ENCODE data around the gene CYBC1. TPM values are rescaled to one million over a fixed set of nuclear protein-coding genes. Genes with fewer than 3 reads are reported as not detected.

CYBC1 gene
- total and polyA plus RNA-seq, 3 experiments from 2014 or later: 175 to 189 (median 184) TPM

DNA sequence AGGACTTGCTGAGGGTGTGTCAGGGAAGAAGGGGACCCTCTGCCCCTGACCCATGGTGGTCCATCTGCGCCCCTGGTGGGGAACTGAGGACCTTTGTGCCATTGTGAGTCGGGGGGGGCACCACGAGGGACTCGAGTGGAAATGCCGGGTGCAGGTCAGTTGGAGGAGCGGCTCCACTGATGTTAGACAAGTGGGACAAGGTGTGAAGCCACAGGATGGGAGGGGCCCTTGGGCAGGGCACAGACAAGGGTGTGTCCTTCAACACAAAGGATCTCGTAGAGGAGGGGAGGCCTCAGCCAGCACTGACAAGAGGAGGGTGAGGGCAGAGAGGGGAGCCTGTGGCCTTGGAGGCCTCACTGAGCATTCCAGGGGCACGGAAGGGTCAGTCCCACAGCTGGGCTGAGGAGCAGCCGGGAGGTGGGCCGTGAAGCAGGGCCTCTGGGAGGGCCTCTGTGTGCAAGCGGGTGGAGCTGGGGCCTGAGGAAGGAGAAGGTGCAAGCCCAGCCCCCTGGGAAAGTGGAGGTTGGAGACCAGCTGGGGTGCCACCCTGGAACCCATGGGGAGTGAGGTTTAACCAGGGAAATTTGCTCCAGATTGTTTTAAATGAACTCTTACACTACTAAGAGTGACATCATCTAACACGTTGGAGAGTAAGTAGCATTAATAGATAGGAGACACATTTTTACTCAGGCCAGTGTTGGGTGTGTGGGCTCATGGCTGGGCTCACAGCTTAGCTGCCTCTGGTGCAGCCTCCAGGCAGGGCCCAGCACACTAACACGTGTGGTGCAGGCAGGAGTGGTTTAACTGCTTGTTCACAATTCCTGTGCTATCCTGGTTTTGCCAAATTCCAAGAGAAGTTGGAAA, 35.9 kb upstream of the CYBC1 start:
- H3K27ac Mint-ChIP-seq: peak overlapping the region; percentile 51 to 93 (median 82)
- Histone ChIP-seq H3K4me1 (ENCODE audit: insufficient read depth, low read length) (peaks cover 10% of the 10 kb centered on the region), H3K27ac (ENCODE audit: low read depth, low read length) (no peak overlapping the region), H3K4me3 (ENCODE audit: low read length) (no peak overlapping the region), H3K9me3 (ENCODE audit: low read length) (no peaks in the 10 kb centered on the region), H3K27me3 (ENCODE audit: insufficient read depth, low read length, poor library complexity, severe bottlenecking) (no peaks in the 10 kb centered on the region), H3K36me3 (ENCODE audit: insufficient read depth, low read length) (peaks cover 13% of the 10 kb centered on the region)
- no peak for DNase-seq
- H3K36me3 Mint-ChIP-seq: peaks cover 0 to 72% (median 15%) of the 10 kb centered on the region in 3 donors
- H3K27me3 Mint-ChIP-seq: no peaks in the 10 kb centered on the region
- CTCF ChIA-PET: interaction anchor here (1.2 kb wide), 1 partner anchor 27 kb away, joined by 3 read pairs; no protein-coding TSS in a partner anchor
- H3K9me3 Mint-ChIP-seq: no peaks in the 10 kb centered on the region
- POLR2A ChIA-PET: no interaction called here
- peak overlapping the region in 6 of 7 donors; percentile 32 to 74 (median 55) for H3K4me3 Mint-ChIP-seq
- peaks cover 17 to 26% (median 25%) of the 10 kb centered on the region in 3 donors for H3K4me1 Mint-ChIP-seq

DNA sequence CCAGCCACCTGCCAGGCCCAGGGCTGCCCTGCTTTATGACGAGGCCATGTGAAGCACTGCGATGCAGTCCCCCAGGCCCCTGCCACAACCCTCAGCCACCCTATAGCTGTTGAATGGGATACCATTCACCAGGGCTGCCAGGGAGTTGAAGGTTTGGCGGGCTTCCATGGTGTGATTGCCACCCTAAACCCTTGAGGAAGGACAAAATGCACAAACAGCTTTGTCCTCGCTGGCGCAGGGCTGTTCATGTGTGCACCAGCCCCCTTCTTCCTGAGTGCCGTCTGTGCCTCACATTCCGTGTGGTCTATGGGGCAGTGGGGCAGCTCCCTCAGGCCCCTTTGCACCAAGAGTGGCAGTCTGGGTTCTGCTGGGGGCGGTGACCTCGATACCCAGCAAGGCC, 33.3 kb upstream of the CYBC1 start:
- no peaks in the 10 kb centered on the region for H3K9me3 ChIP-seq (ENCODE audit: low read length)
- CTCF ChIA-PET: no interaction called here
- peaks cover 10% of the 10 kb centered on the region for H3K4me1 ChIP-seq (ENCODE audit: insufficient read depth, low read length)
- POLR2A ChIA-PET: no interaction called here
- Mint-ChIP-seq H3K4me3 (no peak overlapping the region), H3K4me1 (peaks cover 20 to 29% (median 28%) of the 10 kb centered on the region in 3 donors), H3K9me3 (no peaks in the 10 kb centered on the region), H3K27ac (peak overlapping the region in 1 of 8 donors; percentile 14), H3K27me3 (no peaks in the 10 kb centered on the region), H3K36me3 (peaks cover 0 to 89% (median 16%) of the 10 kb centered on the region in 3 donors)
- DNase-seq: no peak
- H3K27ac ChIP-seq (ENCODE audit: low read depth, low read length): no peak overlapping the region
- no peak overlapping the region for H3K4me3 ChIP-seq (ENCODE audit: low read length)
- peaks cover 32% of the 10 kb centered on the region for H3K36me3 ChIP-seq (ENCODE audit: insufficient read depth, low read length)
- no peaks in the 10 kb centered on the region for H3K27me3 ChIP-seq (ENCODE audit: insufficient read depth, low read length, poor library complexity, severe bottlenecking)

DNA sequence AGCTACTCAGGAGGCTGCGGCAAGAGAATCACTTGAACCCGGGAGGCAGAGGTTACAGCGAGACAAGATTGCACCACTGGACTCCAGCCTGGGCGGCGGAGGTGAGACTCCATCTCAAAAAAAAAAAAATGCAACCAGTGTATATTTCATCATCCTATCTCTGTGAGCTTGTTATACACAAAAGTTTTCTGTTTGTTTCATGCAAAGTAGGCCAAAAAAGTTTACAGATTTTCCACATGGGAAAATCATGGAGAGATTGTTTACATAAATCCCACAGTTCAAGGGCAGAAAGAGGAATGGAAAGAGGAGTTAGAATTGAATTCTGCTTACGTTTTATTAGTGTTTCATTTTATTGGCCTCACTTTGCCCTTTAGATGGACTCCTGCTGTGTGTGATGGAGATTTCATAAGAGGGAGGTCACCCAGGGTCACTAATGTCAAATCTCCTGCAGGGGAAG, 32.7 kb upstream of the CYBC1 start:
- Histone ChIP-seq H3K4me1 (ENCODE audit: insufficient read depth, low read length) (peaks cover 10% of the 10 kb centered on the region), H3K9me3 (ENCODE audit: low read length) (no peaks in the 10 kb centered on the region), H3K4me3 (ENCODE audit: low read length) (no peak overlapping the region), H3K27me3 (ENCODE audit: insufficient read depth, low read length, poor library complexity, severe bottlenecking) (no peaks in the 10 kb centered on the region), H3K36me3 (ENCODE audit: insufficient read depth, low read length) (peaks cover 36% of the 10 kb centered on the region), H3K27ac (ENCODE audit: low read depth, low read length) (no peak overlapping the region)
- Mint-ChIP-seq H3K4me1 (peaks cover 21 to 30% (median 29%) of the 10 kb centered on the region in 3 donors), H3K36me3 (peaks cover 0 to 91% (median 16%) of the 10 kb centered on the region in 3 donors), H3K27ac (peak overlapping the region in 1 of 8 donors; percentile 80), H3K27me3 (no peaks in the 10 kb centered on the region), H3K4me3 (no peak overlapping the region), H3K9me3 (no peaks in the 10 kb centered on the region)
- ChIA-PET CTCF (no interaction called here), POLR2A (no interaction called here)
- DNase-seq: no peak

- POLR2A ChIA-PET: no interaction called here
- no peak overlapping the region for H3K4me3 Mint-ChIP-seq
- DNase-seq: no peak
- Histone ChIP-seq H3K27me3 (ENCODE audit: insufficient read depth, low read length, poor library complexity, severe bottlenecking) (no peaks in the 10 kb centered on the region), H3K4me1 (ENCODE audit: insufficient read depth, low read length) (no peaks in the 10 kb centered on the region), H3K9me3 (ENCODE audit: low read length) (no peaks in the 10 kb centered on the region), H3K36me3 (ENCODE audit: insufficient read depth, low read length) (peaks cover 40% of the 10 kb centered on the region), H3K27ac (ENCODE audit: low read depth, low read length) (no peak overlapping the region), H3K4me3 (ENCODE audit: low read length) (no peak overlapping the region)
- H3K27me3 Mint-ChIP-seq: no peaks in the 10 kb centered on the region
- H3K27ac Mint-ChIP-seq: peak overlapping the region in 1 of 8 donors; percentile 26
- H3K9me3 Mint-ChIP-seq: no peaks in the 10 kb centered on the region
- H3K36me3 Mint-ChIP-seq: peaks cover 0 to 83% (median 14%) of the 10 kb centered on the region in 3 donors
- CTCF ChIA-PET: interaction anchor here (1.4 kb wide), 1 partner anchor 12 kb away, joined by 4 read pairs; no protein-coding TSS in a partner anchor
- peaks cover 10 to 14% (median 14%) of the 10 kb centered on the region in 3 donors for H3K4me1 Mint-ChIP-seq
Measured at GRCh38 chr17:82480318-82480717, 29.8 kb upstream of the CYBC1 start.

DNA sequence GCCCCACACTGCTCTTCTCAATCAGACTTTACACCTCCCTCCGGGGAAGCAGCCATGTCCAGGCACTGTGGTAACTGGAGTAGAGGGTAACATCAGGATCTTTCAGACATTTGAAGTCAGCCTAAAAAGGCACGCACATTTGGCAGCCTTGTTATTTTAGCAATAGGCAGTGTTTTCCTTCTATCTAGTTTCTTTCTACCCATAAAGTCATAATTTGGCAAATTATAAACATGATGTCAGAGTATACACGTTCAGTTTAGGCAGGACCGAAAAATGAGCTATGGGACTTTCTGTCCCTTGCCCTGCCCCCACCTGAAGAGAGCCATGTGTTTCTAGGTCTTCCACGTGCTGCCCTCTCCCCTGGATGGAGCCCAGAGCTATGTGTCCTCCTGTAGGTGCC, 29.1 kb upstream of the CYBC1 start:
- POLR2A ChIA-PET: no interaction called here
- Histone ChIP-seq H3K27me3 (ENCODE audit: insufficient read depth, low read length, poor library complexity, severe bottlenecking) (no peaks in the 10 kb centered on the region), H3K27ac (ENCODE audit: low read depth, low read length) (no peak overlapping the region), H3K36me3 (ENCODE audit: insufficient read depth, low read length) (peaks cover 39% of the 10 kb centered on the region), H3K9me3 (ENCODE audit: low read length) (no peaks in the 10 kb centered on the region), H3K4me3 (ENCODE audit: low read length) (no peak overlapping the region), H3K4me1 (ENCODE audit: insufficient read depth, low read length) (no peaks in the 10 kb centered on the region)
- CTCF ChIA-PET: no interaction called here
- H3K4me3 Mint-ChIP-seq: no peak overlapping the region
- peak overlapping the region in 1 of 8 donors; percentile 13 for H3K27ac Mint-ChIP-seq
- peaks cover 10 to 12% (median 10%) of the 10 kb centered on the region in 3 donors for H3K4me1 Mint-ChIP-seq
- DNase-seq: no peak
- H3K27me3 Mint-ChIP-seq: no peaks in the 10 kb centered on the region
- H3K9me3 Mint-ChIP-seq: no peaks in the 10 kb centered on the region
- H3K36me3 Mint-ChIP-seq: peaks cover 0 to 81% (median 11%) of the 10 kb centered on the region in 3 donors

DNA sequence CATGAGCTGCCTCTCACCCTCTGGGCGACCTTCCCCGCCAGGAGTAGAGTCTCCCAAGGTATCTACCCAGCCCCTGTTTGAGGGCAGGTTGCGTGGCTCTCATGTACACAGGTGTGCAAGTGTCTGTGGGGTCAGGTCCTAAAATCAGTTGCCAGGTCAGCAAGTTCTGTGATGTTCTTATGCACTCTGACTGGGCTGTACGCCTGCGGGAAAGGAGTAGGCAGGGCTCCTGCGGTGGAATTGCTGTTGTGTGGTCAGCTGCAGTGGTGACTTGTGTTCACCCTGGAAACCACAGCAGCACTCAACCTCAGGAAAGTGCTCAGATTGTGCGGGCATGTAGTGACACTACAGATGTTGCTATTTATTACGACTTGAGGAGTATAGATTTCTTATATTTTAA, 27.4 kb upstream of the CYBC1 start:
- H3K4me3 ChIP-seq (ENCODE audit: low read length): no peak overlapping the region
- Mint-ChIP-seq H3K4me3 (no peak overlapping the region), H3K36me3 (peaks cover 0 to 73% (median 12%) of the 10 kb centered on the region in 3 donors), H3K27ac (peak overlapping the region in 5 of 8 donors; percentile 19 to 47 (median 23)), H3K9me3 (no peaks in the 10 kb centered on the region), H3K4me1 (peaks cover 9 to 12% (median 10%) of the 10 kb centered on the region in 3 donors), H3K27me3 (no peaks in the 10 kb centered on the region)
- no peak for DNase-seq
- POLR2A ChIA-PET: no interaction called here
- H3K4me1 ChIP-seq (ENCODE audit: insufficient read depth, low read length): no peaks in the 10 kb centered on the region
- no peaks in the 10 kb centered on the region for H3K9me3 ChIP-seq (ENCODE audit: low read length)
- no peaks in the 10 kb centered on the region for H3K27me3 ChIP-seq (ENCODE audit: insufficient read depth, low read length, poor library complexity, severe bottlenecking)
- H3K36me3 ChIP-seq (ENCODE audit: insufficient read depth, low read length): peaks cover 39% of the 10 kb centered on the region
- CTCF ChIA-PET: interaction anchor here (1.4 kb wide), 1 partner anchor 17 kb away, joined by 3 read pairs; no protein-coding TSS in a partner anchor
- no peak overlapping the region for H3K27ac ChIP-seq (ENCODE audit: low read depth, low read length)

DNA sequence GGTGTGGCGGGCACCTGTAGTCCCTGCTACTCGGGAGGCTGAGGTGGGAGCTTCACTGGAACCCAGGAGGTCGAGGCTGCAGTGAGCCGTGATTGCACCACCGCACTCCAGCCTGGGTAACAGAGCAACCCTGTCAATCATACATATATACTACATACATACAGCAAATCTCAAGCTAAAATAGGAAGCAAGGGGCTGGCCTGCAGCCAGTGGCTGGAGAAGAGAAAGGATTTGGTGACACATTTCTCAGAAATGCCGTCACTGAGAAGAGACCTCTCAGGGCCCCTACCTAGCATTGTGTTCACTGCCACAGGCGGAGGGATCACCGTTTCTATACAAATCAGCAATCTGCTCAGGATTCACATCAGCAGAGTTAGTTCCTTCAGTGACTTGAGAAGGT, 24.9 kb upstream of the CYBC1 start:
- no peak overlapping the region for H3K27ac ChIP-seq (ENCODE audit: low read depth, low read length)
- H3K4me1 ChIP-seq (ENCODE audit: insufficient read depth, low read length): no peaks in the 10 kb centered on the region
- DNase-seq: no peak
- no peaks in the 10 kb centered on the region for H3K9me3 ChIP-seq (ENCODE audit: low read length)
- CTCF ChIA-PET: no interaction called here
- Mint-ChIP-seq H3K27me3 (no peaks in the 10 kb centered on the region), H3K4me1 (peaks cover 9 to 12% (median 10%) of the 10 kb centered on the region in 3 donors), H3K4me3 (no peak overlapping the region), H3K9me3 (no peaks in the 10 kb centered on the region), H3K36me3 (peaks cover 0 to 66% (median 12%) of the 10 kb centered on the region in 3 donors), H3K27ac (peak overlapping the region in 1 of 8 donors; percentile 46)
- peaks cover 28% of the 10 kb centered on the region for H3K36me3 ChIP-seq (ENCODE audit: insufficient read depth, low read length)
- no peak overlapping the region for H3K4me3 ChIP-seq (ENCODE audit: low read length)
- no peaks in the 10 kb centered on the region for H3K27me3 ChIP-seq (ENCODE audit: insufficient read depth, low read length, poor library complexity, severe bottlenecking)
- POLR2A ChIA-PET: no interaction called here

All from CD8-positive, alpha-beta memory T cell (primary cell).